Pons (tissue), 1 donor: Measurements from ENCODE around the gene METAP2.
"Not testable (repeated sequence)": the region's sequence is repeated elsewhere in the genome, so short reads cannot be mapped to it uniquely, and the experiment has no call there.

Source experiments
- DNase-seq: peaks from one replicate; pipeline ENCODE4 v3.0.0-alpha.2; 2016; ENCODE audit warnings: low spot score

The METAP2 gene

GRCh38 chr12:95463050-95463449, 10.9 kb upstream of the METAP2 start:
- DNase-seq = no peak

- DNase-seq = not testable (repeated sequence)
These were observed 10.2 kb upstream of the METAP2 start for GRCh38 chr12:95463776-95464175.

- DNase-seq = no peak
These were observed 8.7 kb upstream of the METAP2 start for GRCh38 chr12:95465275-95465674.

GRCh38 chr12:95470300-95470699, 3.7 kb upstream of the METAP2 start:
- no peak for DNase-seq

- peak; percentile 67 for DNase-seq
These were observed 595 bp upstream of the METAP2 start for GRCh38 chr12:95473231-95473883.

GRCh38 chr12:95474660-95474958, 657 bp downstream of the METAP2 start:
- peak; percentile 6 for DNase-seq

- DNase-seq = no peak
These were observed 6.3 kb downstream of the METAP2 start for GRCh38 chr12:95480230-95480629.

- DNase-seq = no peak
These were observed 7.1 kb downstream of the METAP2 start for GRCh38 chr12:95481072-95481471.

- no peak for DNase-seq
These were observed 7.9 kb downstream of the METAP2 start for GRCh38 chr12:95481888-95482287.

GRCh38 chr12:95482564-95482963, 8.6 kb downstream of the METAP2 start:
- not testable (repeated sequence) for DNase-seq

- DNase-seq = no peak
These were observed 10.6 kb downstream of the METAP2 start for GRCh38 chr12:95484524-95484923.

- DNase-seq = no peak
These were observed 13.1 kb downstream of the METAP2 start for GRCh38 chr12:95487024-95487423.

- no peak for DNase-seq
These were observed 18.5 kb downstream of the METAP2 start for GRCh38 chr12:95492462-95492861.

- no peak for DNase-seq
These were observed 20.9 kb downstream of the METAP2 start for GRCh38 chr12:95494888-95495287.

GRCh38 chr12:95495433-95495832, 21.5 kb downstream of the METAP2 start:
- no peak for DNase-seq

GRCh38 chr12:95497031-95497430, 23.1 kb downstream of the METAP2 start:
- no peak for DNase-seq

GRCh38 chr12:95498968-95499367, 25.0 kb downstream of the METAP2 start:
- no peak for DNase-seq

GRCh38 chr12:95499772-95500171, 25.8 kb downstream of the METAP2 start:
- no peak for DNase-seq

- no peak for DNase-seq
These were observed 30.2 kb downstream of the METAP2 start for GRCh38 chr12:95504140-95504539.

- no peak for DNase-seq
These were observed 31.1 kb downstream of the METAP2 start for GRCh38 chr12:95505039-95505438.

- DNase-seq = peak; percentile 13
These were observed 33.0 kb downstream of the METAP2 start for GRCh38 chr12:95506707-95507523.

- no peak for DNase-seq
These were observed 35.3 kb downstream of the METAP2 start for GRCh38 chr12:95509300-95509699.

- no peak for DNase-seq
These were observed 38.0 kb downstream of the METAP2 start for GRCh38 chr12:95511977-95512376.

- DNase-seq = no peak
These were observed 39.6 kb downstream of the METAP2 start for GRCh38 chr12:95513599-95513998.
